ENCODE results near the gene CEP126.

The CEP126 gene

DNA sequence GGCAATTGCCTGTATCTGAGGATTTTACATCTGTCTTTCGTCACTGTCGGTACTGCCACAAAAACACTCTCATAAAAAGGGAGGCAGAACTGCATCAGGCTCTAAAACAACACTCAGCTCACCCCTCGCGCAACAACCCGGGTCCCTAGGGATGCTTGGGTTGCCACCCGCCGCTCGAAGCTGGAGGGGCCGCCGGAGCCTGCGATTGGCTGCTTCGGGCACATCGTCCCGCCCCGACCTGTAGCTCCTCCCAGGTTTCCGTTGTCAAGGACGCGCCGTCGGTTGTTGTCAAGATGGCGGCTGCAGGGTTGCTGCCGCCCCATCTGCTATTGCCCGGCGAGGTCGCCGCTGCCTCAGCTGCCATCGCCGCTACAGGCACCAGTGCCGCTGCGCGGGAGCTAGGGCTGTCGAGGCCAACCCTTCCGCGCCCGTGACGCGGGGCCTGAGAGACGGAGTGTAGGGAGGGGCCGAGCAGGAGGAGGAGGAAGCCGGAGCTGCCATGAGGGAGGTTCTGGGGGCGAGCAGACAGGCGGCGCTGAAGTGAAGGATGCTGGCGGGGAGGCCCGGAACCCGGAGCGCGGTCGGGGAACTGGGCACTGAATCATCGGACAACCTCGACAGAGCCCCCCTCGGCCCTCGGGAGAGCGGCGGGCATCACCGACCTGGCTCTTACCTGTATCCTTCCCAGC, at the start of gene CEP126:
TSS of gene CEP126 (plus strand) at position 273 of the 689 bp plus-strand sequence. CDS start at position 548, 275 bp downstream.
- peak; percentile 86 for DNase-seq (ENCODE audit: low read depth in 2 of 2)

DNA sequence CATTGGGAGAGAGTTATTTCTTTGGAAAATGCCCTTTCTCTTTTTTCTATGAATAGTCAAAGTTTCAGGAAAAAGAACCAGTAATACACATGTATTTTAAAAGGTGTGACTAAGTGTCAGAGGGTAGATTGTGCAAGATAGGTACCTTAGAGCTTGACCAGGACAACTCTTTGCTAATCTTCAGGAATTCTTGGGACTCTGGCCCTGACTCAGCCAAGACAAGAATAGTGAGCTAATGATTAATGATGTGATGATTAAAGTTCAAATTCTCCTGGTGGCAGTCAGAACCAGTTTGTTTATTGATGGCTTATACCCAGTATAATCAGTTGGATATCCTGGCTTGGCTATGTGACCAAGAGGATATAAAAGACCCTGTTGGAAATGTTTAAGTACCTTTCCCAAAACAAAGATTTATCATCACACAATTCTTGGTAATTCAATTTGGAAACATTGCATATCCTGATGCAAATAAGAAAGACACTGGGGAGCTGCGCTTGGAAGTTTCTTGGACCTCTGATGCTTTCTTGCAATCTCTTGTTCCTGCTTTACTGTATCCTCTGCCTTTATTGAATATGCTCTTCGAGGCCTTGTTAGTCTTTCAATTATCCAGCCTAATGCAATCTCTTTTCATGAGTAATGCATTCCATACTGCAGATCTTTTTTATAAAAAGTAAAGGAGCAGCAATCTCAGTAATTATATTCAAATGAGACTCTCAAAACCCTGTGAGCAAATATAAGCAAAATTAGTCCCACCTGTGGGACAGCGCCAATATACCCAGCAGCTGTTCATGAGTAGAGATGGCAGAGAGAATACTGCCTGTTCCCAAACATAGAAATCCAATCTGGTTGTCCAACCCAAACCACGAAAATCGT, 48.0 kb upstream of the CEP126 start:
- DNase-seq (ENCODE audit: low read depth in 2 of 2) = no peak

DNA sequence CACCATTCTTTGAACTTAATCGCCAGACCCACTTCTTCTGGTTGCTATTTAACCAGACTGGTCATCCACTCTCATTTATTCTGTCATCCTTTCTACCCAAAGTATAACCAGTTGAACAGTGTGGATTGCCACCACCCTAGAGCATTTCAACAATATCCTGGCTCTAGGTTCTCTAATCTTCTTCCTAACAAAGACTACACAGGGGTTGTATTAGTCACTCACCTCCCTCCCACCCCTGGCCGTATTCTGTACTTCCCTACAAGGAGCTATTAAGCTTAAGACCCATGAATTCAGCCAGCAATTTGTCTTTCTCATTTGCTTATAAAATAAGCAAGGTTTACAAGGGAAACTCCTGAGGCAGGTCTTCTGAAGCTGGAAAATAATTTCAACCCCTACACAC, 46.9 kb upstream of the CEP126 start:
- DNase-seq (ENCODE audit: low read depth in 2 of 2) = no peak

GRCh38 chr11:101870510-101870909, 44.3 kb upstream of the CEP126 start:
- no peak for DNase-seq (ENCODE audit: low read depth in 2 of 2)

- no peak for DNase-seq (ENCODE audit: low read depth in 2 of 2)
Observed at GRCh38 chr11:101872171-101872882, 42.5 kb upstream of the CEP126 start.

GRCh38 chr11:101880222-101880621, 34.6 kb upstream of the CEP126 start:
- no peak for DNase-seq (ENCODE audit: low read depth in 2 of 2)

DNA sequence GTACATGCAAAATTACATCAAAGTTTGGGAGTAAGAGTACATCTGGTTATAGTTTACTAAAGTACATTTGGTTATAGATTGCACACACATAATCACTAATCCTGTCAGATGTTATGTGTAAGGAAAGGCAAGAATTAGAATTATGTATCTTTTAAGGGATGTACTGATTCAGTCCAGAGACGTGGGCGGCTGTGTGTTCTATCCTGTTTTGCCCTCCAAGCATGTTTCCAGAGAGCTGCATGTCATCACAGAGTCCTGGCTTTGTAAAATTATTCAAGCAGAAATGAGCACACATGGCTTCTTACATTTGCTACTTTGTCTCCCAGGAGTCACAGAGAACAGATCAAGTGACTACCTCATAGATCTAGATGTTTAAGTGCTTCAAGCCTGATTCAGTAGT, 33.2 kb upstream of the CEP126 start:
- no peak for DNase-seq (ENCODE audit: low read depth in 2 of 2)

GRCh38 chr11:101885631-101886030, 29.2 kb upstream of the CEP126 start:
- DNase-seq (ENCODE audit: low read depth in 2 of 2) = no peak

DNA sequence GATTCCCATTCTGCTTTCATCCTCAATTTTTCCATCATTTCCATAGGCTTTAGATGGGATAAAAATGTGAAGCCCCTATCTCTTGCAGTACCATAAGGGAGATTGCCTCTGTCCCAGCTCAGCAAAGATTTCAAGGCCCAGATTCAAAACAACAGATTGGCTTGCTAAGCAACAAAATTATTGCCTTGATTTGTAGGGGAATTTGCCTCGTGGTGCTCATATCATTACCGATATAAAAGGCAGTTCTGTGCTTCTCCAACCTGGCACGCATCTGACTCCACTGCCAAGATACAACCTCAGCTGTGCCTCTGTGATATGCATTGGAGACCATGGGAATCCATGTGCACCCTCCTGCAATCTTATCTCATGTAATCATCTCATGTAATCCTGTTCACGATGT, 25.0 kb upstream of the CEP126 start:
- DNase-seq (ENCODE audit: low read depth in 2 of 2) = no peak

- DNase-seq (ENCODE audit: low read depth in 2 of 2) = no peak
Observed at GRCh38 chr11:101894505-101894904, 20.3 kb upstream of the CEP126 start.

- DNase-seq (ENCODE audit: low read depth in 2 of 2) = no peak
Observed at GRCh38 chr11:101907815-101908214, 7.0 kb upstream of the CEP126 start.

DNA sequence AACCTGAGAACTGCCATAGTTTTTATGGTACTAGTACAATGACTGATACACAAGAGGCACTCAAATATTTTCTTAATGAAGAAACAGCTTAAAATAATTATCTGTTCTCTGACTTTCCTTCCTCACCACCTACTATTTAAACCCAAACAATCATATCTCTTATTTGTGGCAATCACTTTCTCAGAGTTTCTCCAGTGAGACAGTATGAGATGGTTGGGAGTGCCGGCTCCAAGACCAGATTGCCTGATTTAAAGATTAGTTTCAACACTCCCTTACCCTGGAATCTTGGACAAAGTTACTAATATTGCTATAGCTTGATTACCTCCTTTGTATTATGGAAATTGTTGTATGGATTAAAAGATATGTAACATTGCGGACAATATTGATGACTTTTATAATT, 5.7 kb upstream of the CEP126 start:
- no peak for DNase-seq (ENCODE audit: low read depth in 2 of 2)

GRCh38 chr11:101912823-101913284, 2.0 kb upstream of the CEP126 start:
- DNase-seq (ENCODE audit: low read depth in 2 of 2) = no peak

GRCh38 chr11:101913656-101914055, 1.2 kb upstream of the CEP126 start:
- no peak for DNase-seq (ENCODE audit: low read depth in 2 of 2)

DNA sequence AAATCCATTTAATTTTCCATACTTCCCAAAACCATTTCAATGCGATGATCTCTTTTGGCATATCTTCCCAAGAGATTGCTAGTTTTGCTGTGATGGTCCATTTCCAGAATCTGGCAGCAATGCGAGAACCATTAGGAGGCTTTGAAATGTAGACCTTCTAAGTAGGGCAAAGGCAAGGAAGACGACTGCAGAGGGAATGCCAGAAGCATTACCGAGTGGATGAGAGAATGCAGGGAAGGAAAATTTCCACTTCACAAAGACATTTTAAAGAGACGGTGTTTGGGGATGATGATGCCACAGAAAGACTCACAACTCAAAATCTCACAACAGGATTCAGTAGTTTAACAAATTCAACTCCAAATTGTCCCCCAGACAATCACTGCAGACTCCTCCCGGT, 471 bp upstream of the CEP126 start:
- DNase-seq (ENCODE audit: low read depth in 2 of 2) = no peak

- DNase-seq (ENCODE audit: low read depth in 2 of 2) = no peak
Observed at GRCh38 chr11:101915791-101916291, 1.0 kb downstream of the CEP126 start.

- no peak for DNase-seq (ENCODE audit: low read depth in 2 of 2)
Observed at GRCh38 chr11:101916422-101916821, 1.6 kb downstream of the CEP126 start, which contains the start of gene ANGPTL5. Gene ANGPTL5 (minus strand): TSS chr11:101916522. CDS start chr11:101907909, 8,613 bp downstream.

- no peak for DNase-seq (ENCODE audit: low read depth in 2 of 2)
Observed at GRCh38 chr11:101917226-101917625, 2.4 kb downstream of the CEP126 start.

DNA sequence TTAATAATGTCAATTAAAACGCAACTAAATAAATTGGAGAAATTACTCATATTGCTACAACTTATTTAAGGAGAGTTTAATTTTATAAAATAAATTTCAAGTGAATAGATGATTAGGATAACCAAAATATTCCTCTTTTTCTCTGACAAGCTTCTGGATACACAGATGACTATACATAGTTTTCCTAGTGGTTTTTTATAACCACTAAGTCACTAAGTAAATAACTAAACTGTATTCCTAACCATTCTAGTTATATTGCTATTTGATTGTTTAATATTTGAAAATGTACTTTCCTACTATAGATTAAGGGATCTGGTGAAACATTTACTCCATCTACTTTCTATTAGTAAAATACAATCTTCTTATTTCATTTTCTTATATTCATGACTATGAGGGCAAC, 6.2 kb downstream of the CEP126 start:
- DNase-seq (ENCODE audit: low read depth in 2 of 2) = no peak

DNA sequence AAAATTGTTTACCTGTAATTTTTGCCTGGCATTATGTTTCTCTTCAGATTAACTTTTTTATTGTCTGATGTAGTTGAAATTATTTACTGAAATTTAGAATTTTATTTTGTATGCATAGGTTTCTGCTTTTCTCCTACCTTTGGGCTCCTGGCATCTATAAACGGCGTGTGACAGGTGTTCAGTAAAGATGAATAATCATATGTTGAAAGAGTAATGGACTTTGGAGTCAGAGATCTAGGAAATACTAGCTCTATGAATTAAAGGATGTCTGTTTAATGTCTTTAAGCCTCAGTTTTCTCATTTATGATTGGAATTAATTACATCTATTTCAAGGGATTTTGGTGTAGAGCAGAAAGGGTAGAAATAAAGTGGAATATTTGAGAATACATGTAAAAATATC, 8.7 kb downstream of the CEP126 start:
- DNase-seq (ENCODE audit: low read depth in 2 of 2) = no peak

GRCh38 chr11:101929294-101929915, 14.6 kb downstream of the CEP126 start:
- DNase-seq (ENCODE audit: low read depth in 2 of 2) = no peak

DNA sequence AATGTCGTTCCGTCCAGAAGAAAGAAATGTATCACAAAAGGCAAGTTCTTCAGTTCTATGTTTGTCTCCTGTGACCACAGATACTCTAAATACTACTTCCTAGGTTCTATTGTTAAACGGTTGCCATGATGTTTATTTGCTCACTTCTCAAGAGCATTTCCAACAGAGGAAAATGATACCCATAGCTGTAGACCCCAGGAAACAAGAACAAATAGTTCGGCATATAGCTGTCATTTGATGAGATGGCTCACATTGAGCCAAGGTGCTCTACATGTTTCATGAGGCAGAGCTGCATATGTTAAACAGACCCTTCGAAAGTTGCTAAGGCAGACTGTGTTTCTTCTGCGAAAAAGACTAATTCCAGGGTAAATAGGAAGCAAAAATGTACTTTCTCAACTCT, 16.9 kb downstream of the CEP126 start:
- no peak for DNase-seq (ENCODE audit: low read depth in 2 of 2)

Measured in stimulated activated CD8-positive, alpha-beta memory T cell treated with anti-CD3 and anti-CD28 coated beads, Interleukin-15, amount 100 ng/mL, for 48 hours (primary cell).